Epithelial cell of prostate (primary cell): ENCODE results near the gene FGFR2.
"Not testable (repeated sequence)": the region's sequence is repeated elsewhere in the genome, so short reads cannot be mapped to it uniquely, and the experiment has no call there.

Experiments
- DNase-seq: peaks from one replicate; pipeline ENCODE4 v3.0.0-alpha.2; 2011; ENCODE audit warnings: low read depth, low spot score
- H3K27ac ChIP-seq: fragments of 450-650 bp; 2 replicates; pipeline ENCODE4 v1.5.1; 2017; ENCODE audit warnings: mild to moderate bottlenecking

The FGFR2 gene

GRCh38 chr10:121559326-121560026, 38.8 kb downstream of the FGFR2 start:
- DNase-seq: no peak
- no peak overlapping the region for H3K27ac ChIP-seq

GRCh38 chr10:121558238-121558637, 40.0 kb downstream of the FGFR2 start:
- no peak for DNase-seq
- no peak overlapping the region for H3K27ac ChIP-seq

- no peak overlapping the region for H3K27ac ChIP-seq
- no peak for DNase-seq
Observed at GRCh38 chr10:121556918-121557573, 41.2 kb downstream of the FGFR2 start.

- H3K27ac ChIP-seq: no peak overlapping the region
- DNase-seq: no peak
Observed at GRCh38 chr10:121556455-121556854, 41.8 kb downstream of the FGFR2 start.

- DNase-seq, H3K27ac ChIP-seq: not testable (repeated sequence)
Observed at GRCh38 chr10:121554916-121555315, 43.3 kb downstream of the FGFR2 start.

GRCh38 chr10:121553511-121554264, 44.6 kb downstream of the FGFR2 start:
- peak; percentile 85 for DNase-seq
- H3K27ac ChIP-seq: peak overlapping the region; percentile 38

- no peak for DNase-seq
- H3K27ac ChIP-seq: no peak overlapping the region
Observed at GRCh38 chr10:121552746-121553145, 45.5 kb downstream of the FGFR2 start.

- no peak for DNase-seq
- H3K27ac ChIP-seq: no peak overlapping the region
Observed at GRCh38 chr10:121551210-121551885, 46.9 kb downstream of the FGFR2 start.

- no peak overlapping the region for H3K27ac ChIP-seq
- DNase-seq: no peak
Observed at GRCh38 chr10:121544301-121544869, 53.9 kb downstream of the FGFR2 start.

- DNase-seq: no peak
Observed at GRCh38 chr10:121543545-121543944, 54.7 kb downstream of the FGFR2 start.

GRCh38 chr10:121541450-121542120, 56.7 kb downstream of the FGFR2 start:
- DNase-seq: no peak
- H3K27ac ChIP-seq: no peak overlapping the region

More at GRCh38 chr10:121543545-121543944, 54.7 kb downstream of the FGFR2 start:
- no peak overlapping the region for H3K27ac ChIP-seq

GRCh38 chr10:121540732-121541395, 57.4 kb downstream of the FGFR2 start:
- no peak overlapping the region for H3K27ac ChIP-seq
- DNase-seq: no peak

GRCh38 chr10:121539786-121540185, 58.5 kb downstream of the FGFR2 start:
- H3K27ac ChIP-seq: no peak overlapping the region
- DNase-seq: no peak

GRCh38 chr10:121536310-121536913, 61.8 kb downstream of the FGFR2 start:
- no peak overlapping the region for H3K27ac ChIP-seq
- no peak for DNase-seq

GRCh38 chr10:121535381-121535780, 62.9 kb downstream of the FGFR2 start:
- no peak overlapping the region for H3K27ac ChIP-seq
- DNase-seq: no peak

- H3K27ac ChIP-seq: no peak overlapping the region
- DNase-seq: no peak
Observed at GRCh38 chr10:121532292-121532864, 65.9 kb downstream of the FGFR2 start.

GRCh38 chr10:121531830-121532178, 66.4 kb downstream of the FGFR2 start:
- H3K27ac ChIP-seq: no peak overlapping the region
- no peak for DNase-seq

GRCh38 chr10:121531076-121531829, 67.0 kb downstream of the FGFR2 start:
- no peak for DNase-seq
- no peak overlapping the region for H3K27ac ChIP-seq
